Spleen (tissue), 7 donors: ENCODE data around the gene IFT80.

ENCODE experiments used
- POLR2AphosphoS5 ChIP-seq, 3 donors: sonication (generic); formaldehyde crosslinking; IDR thresholded peaks; one replicate each; pipeline ENCODE4 v1.5.1; 2017; ENCODE audit warnings: antibody characterized with exemption in 3 of 3
- TF ChIP-seq, protein P1 (sequence below), 11 experiments: fragments of 200-600 bp in 7 of 11; fragments of 450-650 bp in 4 of 11; sonication (generic) in 4 of 11; IDR thresholded peaks in 8 of 11; conservative IDR thresholded peaks in 3 of 11; 1 replicate in 7 of 11; 2 replicates in 4 of 11; pipeline versions ENCODE4 v1.4.0 to v1.8.0; 2016 to 2021; ENCODE audit warnings: antibody characterized with exemption in 11 of 11, inconsistent platforms in 4 of 11, mild to moderate bottlenecking in 1 of 11
- donor health status: DM: no; HTN: no; CAD: no; lungs with moderate emphysema.
- donor health status: DM: no; HTN: no; CAD: no.
- donor health status: DM: no; HTN: no; CAD: no.

DNA sequence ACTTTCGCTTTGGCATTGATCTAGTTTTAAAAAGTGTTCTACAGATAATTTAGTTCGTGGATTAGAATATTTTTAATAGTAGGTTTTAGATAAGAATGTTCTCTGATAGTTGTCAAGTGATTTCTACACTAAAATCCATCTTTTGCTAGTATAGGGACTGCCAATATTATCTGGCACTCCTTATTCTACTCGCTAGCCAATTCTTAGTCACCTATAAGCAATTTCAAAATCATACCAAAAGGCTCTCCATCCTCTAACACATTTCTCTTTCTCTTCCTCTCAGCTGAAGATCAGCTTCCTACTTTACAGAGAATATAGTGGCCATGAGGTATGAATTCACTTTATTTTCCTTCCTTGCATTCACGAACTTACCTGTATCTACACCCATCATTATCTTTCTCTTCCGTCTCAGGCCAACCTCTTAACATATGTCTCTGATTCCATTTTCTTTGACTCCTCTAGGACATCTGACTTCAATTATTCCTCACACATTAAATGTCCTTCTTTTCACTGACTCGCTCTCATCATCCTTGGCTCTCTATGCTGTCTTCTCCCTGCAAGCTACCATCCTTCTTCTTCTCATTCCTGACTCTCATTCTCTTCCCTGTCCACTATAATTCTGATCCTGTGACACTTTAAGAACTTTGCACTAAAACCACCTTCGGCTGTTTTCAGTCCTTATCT lies 138.3 kb downstream of the IFT80 start:
- TF ChIP-seq, protein P1, sequence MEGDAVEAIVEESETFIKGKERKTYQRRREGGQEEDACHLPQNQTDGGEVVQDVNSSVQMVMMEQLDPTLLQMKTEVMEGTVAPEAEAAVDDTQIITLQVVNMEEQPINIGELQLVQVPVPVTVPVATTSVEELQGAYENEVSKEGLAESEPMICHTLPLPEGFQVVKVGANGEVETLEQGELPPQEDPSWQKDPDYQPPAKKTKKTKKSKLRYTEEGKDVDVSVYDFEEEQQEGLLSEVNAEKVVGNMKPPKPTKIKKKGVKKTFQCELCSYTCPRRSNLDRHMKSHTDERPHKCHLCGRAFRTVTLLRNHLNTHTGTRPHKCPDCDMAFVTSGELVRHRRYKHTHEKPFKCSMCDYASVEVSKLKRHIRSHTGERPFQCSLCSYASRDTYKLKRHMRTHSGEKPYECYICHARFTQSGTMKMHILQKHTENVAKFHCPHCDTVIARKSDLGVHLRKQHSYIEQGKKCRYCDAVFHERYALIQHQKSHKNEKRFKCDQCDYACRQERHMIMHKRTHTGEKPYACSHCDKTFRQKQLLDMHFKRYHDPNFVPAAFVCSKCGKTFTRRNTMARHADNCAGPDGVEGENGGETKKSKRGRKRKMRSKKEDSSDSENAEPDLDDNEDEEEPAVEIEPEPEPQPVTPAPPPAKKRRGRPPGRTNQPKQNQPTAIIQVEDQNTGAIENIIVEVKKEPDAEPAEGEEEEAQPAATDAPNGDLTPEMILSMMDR (IDR thresholded peaks at IDR 0.05 in 8 of 11, conservative IDR thresholded peaks at IDR 0.05 in 3 of 11): no peak
- TF ChIP-seq POLR2AphosphoS5 (IDR thresholded peaks at IDR 0.05): no peak
